DND-41 (cell line): ENCODE measurements around the gene GGCT.
"Not testable (repeated sequence)": the region's sequence is repeated elsewhere in the genome, so short reads cannot be mapped to it uniquely, and the experiment has no call there.

Experiments used
- ATAC-seq: fragments of 200-7000 bp; cut with Tn5 transposase; 3 replicates; pipeline ENCODE4 v1.9.1; 2021; ENCODE audit warnings: low read depth; ENCODE audit not compliant: insufficient read depth
- DNase-seq: peaks from one replicate; pipeline ENCODE4 v3.0.0-alpha.2; 2020
- H2AFZ ChIP-seq: 2 replicates; pipeline ENCODE4 v1.6.0; 2012; ENCODE audit warnings: low read depth, low read length
- H3K27ac ChIP-seq: 2 replicates; pipeline ENCODE4 v1.5.1; 2012; ENCODE audit warnings: low read length, inconsistent platforms
- H3K27me3 ChIP-seq: fragments of 200-600 bp; sonication (generic); 2 replicates; pipeline ENCODE4 v1.6.0; 2012; ENCODE audit warnings: low read length, mild to moderate bottlenecking, inconsistent platforms; ENCODE audit not compliant: insufficient read depth, poor library complexity
- H3K36me3 ChIP-seq: 2 replicates; pipeline ENCODE4 v1.5.1; 2012; ENCODE audit warnings: low read length, inconsistent platforms; ENCODE audit not compliant: insufficient read depth
- H3K4me1 ChIP-seq: 2 replicates; pipeline ENCODE4 v1.5.1; 2012; ENCODE audit warnings: mild to moderate bottlenecking, low read length; ENCODE audit not compliant: insufficient read depth
- H3K4me2 ChIP-seq: 2 replicates; pipeline ENCODE4 v1.6.0; 2012; ENCODE audit warnings: mild to moderate bottlenecking, moderate library complexity, low read length, inconsistent platforms; ENCODE audit not compliant: insufficient read depth
- H3K4me3 ChIP-seq, 2 experiments: fragments of 200-600 bp in 1 of 2; shearing (Covaris generic) in 1 of 2; 2 replicates each; pipeline ENCODE4 v1.5.1; 2012 to 2016; ENCODE audit warnings: inconsistent platforms in 2 of 2, low read length in 2 of 2, mild to moderate bottlenecking in 2 of 2, low read depth in 1 of 2, moderate library complexity in 1 of 2
- H3K79me2 ChIP-seq: 2 replicates; pipeline ENCODE4 v1.6.0; 2012; ENCODE audit warnings: low read length, inconsistent platforms; ENCODE audit not compliant: insufficient read depth
- H3K9ac ChIP-seq: 2 replicates; pipeline ENCODE4 v1.6.0; 2012; ENCODE audit warnings: low read depth, mild to moderate bottlenecking, inconsistent platforms, low read length, moderate library complexity
- H3K9me3 ChIP-seq: 2 replicates; pipeline ENCODE4 v1.5.1; 2012; ENCODE audit warnings: low read length, moderate library complexity, mild to moderate bottlenecking, inconsistent platforms; ENCODE audit not compliant: insufficient read depth, severe bottlenecking
- H4K20me1 ChIP-seq: 2 replicates; pipeline ENCODE4 v1.6.0; 2012; ENCODE audit warnings: low read length; ENCODE audit not compliant: insufficient read depth
- EZH2 ChIP-seq: IDR thresholded peaks from 3 replicates; pipeline ENCODE4 v1.6.1; 2012; ENCODE audit warnings: borderline replicate concordance, low read depth, mild to moderate bottlenecking, moderate library complexity, low read length, inconsistent platforms; ENCODE audit not compliant: severe bottlenecking
- TF ChIP-seq, protein P1 (sequence below): IDR thresholded peaks from 2 replicates; pipeline ENCODE4 v1.5.1; 2012; ENCODE audit warnings: borderline replicate concordance, low read length, moderate library complexity, mild to moderate bottlenecking; ENCODE audit not compliant: poor library complexity, severe bottlenecking; ENCODE audit errors: extremely low read depth

The GGCT gene

DNA sequence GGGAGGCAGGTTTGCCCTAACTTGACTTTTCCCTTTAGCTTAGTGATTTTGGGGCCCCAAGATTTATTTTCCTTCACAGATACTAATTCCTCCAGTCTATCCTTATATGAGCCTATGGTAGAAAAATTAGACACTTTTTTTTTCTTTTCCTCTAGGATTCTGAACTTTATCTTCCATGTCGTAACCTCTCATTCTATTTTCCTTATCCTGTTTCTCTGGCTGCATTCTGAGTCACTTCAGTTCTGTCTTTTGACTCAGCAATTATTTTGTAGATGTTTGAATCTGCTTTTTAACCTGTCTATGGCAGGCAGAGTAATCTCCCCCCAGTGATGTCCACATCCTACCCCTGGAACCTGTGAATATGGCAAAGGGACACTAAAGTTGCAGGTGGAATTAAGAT is 19.0 kb downstream of the GGCT start:
- ATAC-seq (no peak), DNase-seq (no peak)
- no peaks in the 10 kb centered on the region for H3K4me1 ChIP-seq
- H3K36me3 ChIP-seq: no peaks in the 10 kb centered on the region
- no peak overlapping the region for H2AFZ ChIP-seq
- H3K4me3 ChIP-seq: no peak overlapping the region
- H3K27me3 ChIP-seq: no peaks in the 10 kb centered on the region
- H3K4me2 ChIP-seq: no peak overlapping the region
- H4K20me1 ChIP-seq: no peaks in the 10 kb centered on the region
- no peak for TF ChIP-seq EZH2
- TF ChIP-seq, protein P1, sequence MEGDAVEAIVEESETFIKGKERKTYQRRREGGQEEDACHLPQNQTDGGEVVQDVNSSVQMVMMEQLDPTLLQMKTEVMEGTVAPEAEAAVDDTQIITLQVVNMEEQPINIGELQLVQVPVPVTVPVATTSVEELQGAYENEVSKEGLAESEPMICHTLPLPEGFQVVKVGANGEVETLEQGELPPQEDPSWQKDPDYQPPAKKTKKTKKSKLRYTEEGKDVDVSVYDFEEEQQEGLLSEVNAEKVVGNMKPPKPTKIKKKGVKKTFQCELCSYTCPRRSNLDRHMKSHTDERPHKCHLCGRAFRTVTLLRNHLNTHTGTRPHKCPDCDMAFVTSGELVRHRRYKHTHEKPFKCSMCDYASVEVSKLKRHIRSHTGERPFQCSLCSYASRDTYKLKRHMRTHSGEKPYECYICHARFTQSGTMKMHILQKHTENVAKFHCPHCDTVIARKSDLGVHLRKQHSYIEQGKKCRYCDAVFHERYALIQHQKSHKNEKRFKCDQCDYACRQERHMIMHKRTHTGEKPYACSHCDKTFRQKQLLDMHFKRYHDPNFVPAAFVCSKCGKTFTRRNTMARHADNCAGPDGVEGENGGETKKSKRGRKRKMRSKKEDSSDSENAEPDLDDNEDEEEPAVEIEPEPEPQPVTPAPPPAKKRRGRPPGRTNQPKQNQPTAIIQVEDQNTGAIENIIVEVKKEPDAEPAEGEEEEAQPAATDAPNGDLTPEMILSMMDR: no peak
- no peaks in the 10 kb centered on the region for H3K79me2 ChIP-seq
- peaks cover 3% of the 10 kb centered on the region for H3K9me3 ChIP-seq
- no peak overlapping the region for H3K27ac ChIP-seq
- no peak overlapping the region for H3K9ac ChIP-seq

DNA sequence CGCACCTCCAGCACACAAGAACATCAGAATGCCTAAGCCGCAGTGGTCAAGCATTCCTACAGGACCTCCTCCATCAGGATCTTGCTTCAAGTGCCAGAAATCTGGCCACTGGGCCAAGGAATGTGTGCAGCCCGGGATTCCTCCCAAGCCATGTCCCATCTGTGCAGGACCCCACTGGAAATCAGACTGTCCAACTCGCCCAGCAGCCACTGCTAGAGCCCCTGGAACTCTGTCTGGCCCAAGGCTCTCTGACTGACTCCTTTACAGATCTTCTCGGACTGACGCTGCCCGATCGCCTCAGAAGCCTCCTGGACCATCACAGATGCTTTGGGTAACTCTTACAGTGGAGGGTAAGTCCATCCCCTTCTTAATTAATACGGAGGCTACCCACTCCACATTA is 23.2 kb downstream of the GGCT start:
- not testable (repeated sequence) for H3K27me3 ChIP-seq, H3K27ac ChIP-seq, H3K36me3 ChIP-seq, H2AFZ ChIP-seq, H4K20me1 ChIP-seq, H3K9ac ChIP-seq, DNase-seq, H3K9me3 ChIP-seq, H3K4me2 ChIP-seq, ATAC-seq, H3K4me3 ChIP-seq
- Histone ChIP-seq H3K79me2 (peaks cover 22% of the 10 kb centered on the region), H3K4me1 (peaks cover 31% of the 10 kb centered on the region)

DNA sequence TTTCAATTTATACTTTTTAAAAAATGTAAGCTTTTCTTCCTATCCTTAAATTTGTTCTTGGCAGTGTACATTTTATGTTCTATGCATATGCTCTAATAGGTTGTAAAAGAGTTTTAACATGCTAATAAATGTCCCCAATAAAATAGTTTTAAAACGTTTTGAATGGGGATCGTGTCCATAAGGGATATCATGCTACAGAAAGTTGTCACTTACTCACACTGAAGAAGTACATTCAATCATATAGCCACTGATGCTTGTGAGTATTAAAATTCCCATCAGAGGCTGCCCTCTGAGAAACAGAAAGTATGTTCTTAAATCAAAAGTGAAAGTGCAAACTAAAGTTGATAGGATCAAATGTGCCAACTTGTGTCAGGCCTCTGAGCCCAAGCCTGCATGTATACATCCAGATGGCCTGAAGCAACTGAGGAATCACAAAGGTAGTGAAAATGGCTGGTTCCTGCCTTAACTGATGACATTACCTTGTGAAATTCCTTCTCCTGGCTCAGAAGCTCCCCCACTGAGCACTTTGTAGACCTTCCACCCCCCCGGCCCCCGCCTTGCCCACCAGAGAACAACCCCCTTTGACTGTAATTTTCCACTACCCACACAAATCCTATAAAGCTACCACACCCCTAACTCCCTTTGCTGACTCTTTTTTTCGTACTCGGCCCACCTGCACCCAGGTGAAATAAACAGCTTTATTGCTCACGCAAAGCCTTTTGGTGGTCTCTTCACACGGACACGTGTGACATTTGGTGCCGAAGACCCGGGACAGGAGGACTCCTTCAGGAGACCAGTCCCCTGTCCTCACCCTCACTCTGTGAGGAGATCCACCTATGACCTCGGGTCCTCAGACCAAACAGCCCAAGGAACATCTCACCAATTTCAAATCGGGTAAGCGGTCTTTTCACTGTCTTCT is 25.2 kb downstream of the GGCT start:
- H3K9me3 ChIP-seq: no peaks in the 10 kb centered on the region
- peak overlapping the region; percentile 99 for H3K4me2 ChIP-seq
- H3K4me1 ChIP-seq: peaks cover 41% of the 10 kb centered on the region
- H3K27ac ChIP-seq: peak overlapping the region; percentile 94
- H3K27me3 ChIP-seq: no peaks in the 10 kb centered on the region
- no peaks in the 10 kb centered on the region for H4K20me1 ChIP-seq
- H3K36me3 ChIP-seq: peaks cover 10% of the 10 kb centered on the region
- H3K79me2 ChIP-seq: peaks cover 39% of the 10 kb centered on the region
- peak overlapping the region; percentile 93 for H3K9ac ChIP-seq
- ATAC-seq (peak; percentile 69), DNase-seq (peak; percentile 75)
- H3K4me3 ChIP-seq: peak overlapping the region; percentile 67 to 80
- TF ChIP-seq, protein P1: no peak
- TF ChIP-seq EZH2: no peak
- H2AFZ ChIP-seq: peak overlapping the region; percentile 92

DNA sequence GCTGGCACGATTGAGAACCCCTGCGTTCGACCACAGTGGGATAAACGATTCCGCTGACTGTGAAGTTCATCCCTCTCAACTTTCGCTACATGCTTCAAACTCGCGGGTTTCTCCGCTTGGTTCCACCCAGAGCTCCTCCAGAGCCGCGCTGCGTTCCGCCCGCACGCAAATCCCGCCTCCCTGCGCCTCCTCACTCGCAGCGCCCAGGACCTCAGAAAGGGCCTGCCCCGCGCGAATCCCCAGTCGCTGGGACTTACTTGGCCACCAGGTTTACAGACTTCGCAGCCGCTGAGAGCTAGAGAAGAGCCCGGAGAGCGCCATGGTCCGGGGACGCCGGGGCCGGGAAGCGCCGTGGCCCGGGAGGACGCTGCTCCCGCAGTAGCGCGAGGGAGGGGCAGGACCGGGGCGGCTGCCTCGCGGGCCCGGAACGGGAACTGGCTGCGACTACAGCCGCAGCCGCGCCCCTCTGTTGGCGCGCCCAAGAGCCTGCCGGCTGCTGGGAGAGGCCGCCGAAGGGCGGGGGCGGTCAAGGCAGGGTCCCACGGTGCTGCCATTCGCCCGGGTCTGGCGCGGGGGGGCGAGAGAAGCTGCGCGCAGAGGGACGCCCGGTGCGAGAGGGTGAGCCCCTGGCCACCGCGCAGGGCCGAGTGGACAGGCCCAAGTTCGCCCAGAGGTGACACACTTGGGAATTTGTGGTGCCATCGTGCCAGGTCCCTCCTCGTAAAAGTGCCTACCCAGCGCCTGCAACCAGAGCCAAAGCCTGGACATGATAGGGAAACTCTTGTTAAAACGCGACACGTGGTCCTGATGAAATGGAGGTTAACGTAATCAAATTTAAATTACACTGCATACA is 26.1 kb downstream of the GGCT start, which contains the start of gene NOD1:
TSS of gene NOD1 (minus strand) at position 436 of the 853 bp plus-strand sequence. CDS start 21,863 bp downstream, outside the sequence.
- Histone ChIP-seq H4K20me1 (no peaks in the 10 kb centered on the region), H3K27ac (peak within 1 kb of the TSS; percentile 94), H3K4me1 (peaks cover 41% of the 10 kb centered on the region), H3K4me3 (peak within 1 kb of the TSS; percentile 67 to 80), H3K9ac (peak within 1 kb of the TSS; percentile 93), H3K27me3 (no peaks in the 10 kb centered on the region), H2AFZ (peak within 1 kb of the TSS; percentile 92), H3K79me2 (peaks cover 48% of the 10 kb centered on the region), H3K4me2 (peak within 1 kb of the TSS; percentile 99), H3K36me3 (peaks cover 11% of the 10 kb centered on the region), H3K9me3 (no peaks in the 10 kb centered on the region)
- no peak for TF ChIP-seq EZH2
- TF ChIP-seq, protein P1: no peak
- peak; percentile 79 for DNase-seq
- ATAC-seq: peak; percentile 89
